ENCODE data around the gene DCAF6.
"Not testable (repeated sequence)": the region's sequence is repeated elsewhere in the genome, so short reads cannot be mapped to it uniquely, and the experiment has no call there.

Gene DCAF6

DNA sequence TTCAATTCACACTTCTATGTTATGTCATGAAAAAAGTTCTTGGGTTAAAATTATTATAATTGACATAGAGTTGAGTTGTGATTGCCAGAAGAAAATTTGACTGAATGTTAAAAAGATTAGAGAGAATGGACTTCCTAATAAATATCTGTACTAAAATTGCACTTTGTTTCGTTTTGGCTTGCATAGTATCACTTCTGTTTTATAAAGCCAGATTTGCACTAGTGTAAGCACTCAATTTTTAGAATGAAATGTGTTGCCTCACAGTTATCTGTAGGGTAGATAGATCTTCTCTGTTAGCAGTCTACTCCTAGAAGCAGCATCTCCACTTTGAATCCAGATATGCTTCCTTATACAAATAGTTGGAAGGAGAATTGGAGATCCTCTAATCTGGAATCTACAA, 95.5 kb downstream of the DCAF6 start:
- no peak for DNase-seq

DNA sequence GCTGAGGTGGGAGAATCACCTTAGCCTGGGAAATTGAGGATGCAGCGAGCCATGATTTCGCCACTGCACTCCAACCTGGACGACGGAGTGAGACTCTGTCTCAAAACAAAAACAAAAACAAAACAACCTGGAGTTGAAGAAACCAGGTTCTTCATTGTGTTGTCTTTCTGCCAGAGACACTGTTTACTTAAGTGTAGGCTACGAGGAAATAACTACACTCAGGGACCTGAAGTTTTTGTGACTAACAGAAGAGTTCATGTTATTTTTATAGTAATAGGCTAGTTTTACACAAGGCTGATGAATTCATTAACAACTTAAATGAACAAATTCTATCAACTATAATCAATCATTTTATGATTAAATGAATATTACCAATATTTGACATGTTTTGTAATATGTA, 98.9 kb downstream of the DCAF6 start:
- DNase-seq = no peak

DNA sequence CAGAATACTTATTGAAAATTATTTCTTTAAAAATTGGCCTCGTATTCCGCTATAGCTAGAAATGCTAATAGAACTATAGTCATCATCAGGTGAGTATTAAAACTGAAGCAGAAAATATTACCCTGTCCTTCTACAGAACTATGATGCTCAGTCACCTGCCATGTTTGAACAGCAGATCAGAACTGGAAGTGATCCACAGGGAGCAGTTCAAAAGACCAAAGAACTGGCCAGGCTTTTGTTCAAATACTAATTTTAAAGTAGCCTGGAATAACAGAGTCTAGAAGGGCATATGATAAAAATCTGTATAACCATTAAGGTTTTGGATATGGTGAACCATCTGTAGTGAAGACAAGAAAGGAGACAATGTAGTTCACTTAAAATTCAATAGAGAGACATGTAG, 105.9 kb downstream of the DCAF6 start:
- DNase-seq = no peak

DNA sequence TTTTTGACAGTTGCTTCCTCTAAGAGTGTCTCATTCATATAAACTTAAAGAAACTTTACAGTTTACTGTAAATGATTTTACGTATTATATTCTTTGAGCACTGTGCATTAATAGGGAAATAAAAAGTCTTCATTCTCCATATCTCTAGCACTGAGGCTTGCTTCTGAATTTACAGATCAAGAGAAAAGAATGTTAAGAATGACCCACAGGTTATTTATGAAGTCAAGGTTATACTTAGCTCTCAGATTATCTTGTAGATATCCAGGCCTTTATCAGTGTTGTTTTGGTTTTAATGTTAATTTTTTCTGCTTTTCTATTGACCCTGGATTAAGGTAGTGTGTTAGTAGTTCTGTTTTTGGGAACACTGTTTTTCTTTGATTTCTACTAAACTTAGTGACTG, 108.8 kb downstream of the DCAF6 start:
- DNase-seq = no peak

DNA sequence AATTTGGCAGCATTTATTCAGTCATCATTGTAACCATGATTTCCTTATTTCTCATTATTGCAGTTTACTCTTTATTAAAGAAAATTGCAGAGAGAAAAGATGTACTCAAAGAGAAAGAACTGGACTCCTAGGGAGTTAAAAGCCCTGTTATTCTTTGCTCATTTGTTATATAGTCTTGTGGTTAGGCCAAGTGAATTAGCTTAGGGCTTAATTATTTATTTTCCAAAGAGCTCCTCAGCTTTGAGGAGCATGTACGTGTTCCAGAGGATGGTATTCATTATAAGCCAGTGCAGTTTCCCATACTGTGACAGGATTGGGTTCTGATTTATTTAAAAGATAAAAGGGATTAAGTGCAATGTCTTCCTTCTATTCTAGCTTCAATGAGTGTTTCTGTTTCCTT, 113.8 kb downstream of the DCAF6 start:
- no peak for DNase-seq

DNA sequence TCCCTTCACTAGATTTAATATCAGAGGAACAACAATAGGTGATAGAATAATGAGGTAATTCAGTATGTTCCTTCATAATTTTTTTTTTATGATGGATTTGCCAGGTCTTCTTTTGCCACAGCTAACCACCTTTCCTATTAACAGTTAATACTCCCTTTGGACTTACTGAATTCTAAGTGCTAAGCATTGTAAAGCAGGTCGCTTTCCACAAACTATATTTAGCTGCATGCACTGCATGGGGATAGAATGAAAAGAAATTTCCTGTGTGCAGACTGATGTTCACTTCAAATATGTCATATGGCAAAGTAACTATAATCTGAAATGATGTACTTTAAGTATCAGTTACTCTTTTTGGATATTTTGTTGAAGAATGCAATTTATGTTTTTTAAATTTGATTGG, 114.4 kb downstream of the DCAF6 start:
- DNase-seq = no peak

DNA sequence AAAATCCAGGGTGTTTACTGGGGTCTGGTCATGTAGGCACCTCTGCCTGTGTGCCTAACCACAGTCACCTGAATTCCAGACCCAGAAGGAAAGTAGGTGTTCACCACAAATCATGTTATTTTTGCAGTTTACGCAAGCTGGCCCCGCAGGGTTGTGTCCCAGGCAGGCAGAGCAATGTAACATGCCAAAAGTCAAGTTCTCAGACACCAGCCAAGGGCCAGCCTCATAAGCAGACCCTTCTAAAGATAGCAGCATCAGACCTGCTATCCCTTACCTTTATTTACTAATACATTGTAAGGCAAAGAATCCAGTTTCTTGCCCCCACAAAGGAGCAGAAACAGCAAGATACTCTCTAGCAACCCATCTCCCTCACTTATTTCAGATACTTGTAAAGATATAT, 117.2 kb downstream of the DCAF6 start:
- no peak for DNase-seq

DNA sequence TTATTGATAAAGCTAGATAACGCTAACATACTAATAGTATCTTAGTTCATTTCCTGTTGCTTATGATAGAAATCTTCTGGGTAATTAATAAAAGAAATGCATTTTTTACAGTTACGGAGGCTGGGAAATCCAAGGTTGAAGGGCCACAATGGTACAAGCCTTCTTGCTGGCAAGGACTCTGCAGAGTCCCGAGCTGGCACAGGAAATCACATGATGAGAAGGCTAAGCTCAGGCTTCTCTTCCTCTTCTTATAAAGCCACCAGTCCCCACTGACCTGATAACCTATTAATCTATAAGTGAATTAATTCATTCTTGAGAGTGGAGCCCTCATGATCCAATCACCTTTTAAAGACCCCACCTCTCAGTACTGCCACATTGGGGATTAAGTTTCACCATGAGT, 117.6 kb downstream of the DCAF6 start:
- DNase-seq = no peak

DNA sequence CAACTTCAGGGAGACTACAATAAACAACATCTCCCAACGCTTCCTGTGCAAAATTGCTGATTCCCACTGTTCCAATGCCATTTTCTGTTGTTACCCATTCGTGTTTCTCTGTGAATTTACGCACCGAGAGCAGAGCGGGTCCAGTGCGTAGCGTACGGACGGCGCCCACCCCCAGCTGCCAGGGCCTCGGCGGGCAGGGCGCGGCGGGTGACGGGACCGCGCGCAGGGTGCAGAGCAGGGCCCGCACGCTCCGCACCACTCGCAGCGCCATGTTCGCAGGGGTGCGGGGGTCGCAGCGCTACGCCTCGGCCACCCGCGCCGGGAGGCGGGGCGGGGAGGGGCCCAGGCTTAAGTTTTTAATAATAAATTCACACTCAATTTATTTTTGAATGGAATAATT, 119.7 kb downstream of the DCAF6 start:
- DNase-seq = not testable (repeated sequence)

DNA sequence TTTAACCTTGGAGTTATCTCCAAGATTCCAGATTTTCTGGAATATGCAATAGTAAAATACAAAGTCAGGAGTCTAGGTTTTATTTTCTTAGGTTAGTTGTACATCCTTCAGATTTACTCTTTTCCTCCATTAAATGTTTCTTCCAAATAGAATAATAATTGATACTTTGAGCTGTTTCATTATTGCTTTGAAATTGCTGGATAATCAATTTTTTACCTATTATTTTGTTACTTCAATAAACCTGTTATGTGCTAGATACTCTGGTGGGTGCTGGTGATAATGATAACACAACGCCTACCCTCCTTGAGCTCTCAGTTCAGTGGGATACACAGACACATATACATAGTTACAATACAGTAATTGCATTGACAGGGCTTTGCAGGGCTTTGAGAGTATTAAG, 120.9 kb downstream of the DCAF6 start:
- DNase-seq = no peak

DNA sequence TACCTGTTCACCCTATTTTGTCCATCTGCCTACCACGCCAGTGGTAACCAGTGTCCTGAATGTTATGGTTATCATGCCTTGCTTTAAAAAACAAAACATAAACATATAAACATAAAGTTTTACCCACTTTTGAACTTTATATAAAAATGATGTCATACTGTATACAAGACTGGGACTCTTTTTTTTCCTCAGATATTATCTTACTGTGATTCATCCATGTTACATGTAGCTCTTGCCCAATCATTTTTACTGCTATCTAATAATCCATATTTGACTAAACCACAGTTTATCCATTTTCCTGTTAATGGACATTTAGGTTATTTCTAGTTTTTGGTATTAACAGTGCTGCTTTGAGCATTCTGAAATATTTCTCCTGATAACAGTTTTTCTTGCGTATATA, 121.4 kb downstream of the DCAF6 start:
- no peak for DNase-seq

DNA sequence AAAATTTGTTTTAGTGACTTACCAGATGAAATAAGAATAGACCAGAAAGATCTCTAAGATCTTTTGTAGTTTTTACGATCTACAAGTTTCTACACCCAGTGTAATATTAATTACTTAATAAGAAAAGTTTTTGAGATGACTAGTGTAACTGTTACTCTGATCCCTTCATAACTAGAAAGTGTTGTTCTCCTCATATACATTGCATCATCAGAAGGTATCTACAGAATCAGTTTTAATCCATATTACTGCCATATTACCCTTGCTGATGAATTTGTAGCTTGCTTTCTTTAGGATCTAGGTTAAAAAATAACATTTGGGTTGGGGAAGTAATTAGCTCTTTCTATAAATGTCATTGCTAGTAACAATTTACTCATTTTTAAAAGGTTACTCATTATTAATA, 127.7 kb downstream of the DCAF6 start:
- DNase-seq = no peak

DNA sequence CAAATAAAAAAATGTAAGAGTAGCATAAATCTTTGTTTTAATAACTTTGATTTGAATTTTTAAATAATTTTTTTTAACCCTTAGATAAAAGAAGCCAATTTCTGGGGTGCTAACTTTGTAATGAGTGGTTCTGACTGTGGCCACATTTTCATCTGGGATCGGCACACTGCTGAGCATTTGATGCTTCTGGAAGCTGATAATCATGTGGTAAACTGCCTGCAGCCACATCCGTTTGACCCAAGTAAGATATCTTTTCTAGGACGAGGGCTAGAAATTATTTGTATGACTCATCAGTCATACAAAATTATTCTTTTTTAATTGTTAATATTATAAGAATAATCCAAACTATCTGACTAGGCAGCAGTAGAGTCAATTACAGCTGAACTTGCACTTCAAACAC, 129.0 kb downstream of the DCAF6 start:
- no peak for DNase-seq

DNA sequence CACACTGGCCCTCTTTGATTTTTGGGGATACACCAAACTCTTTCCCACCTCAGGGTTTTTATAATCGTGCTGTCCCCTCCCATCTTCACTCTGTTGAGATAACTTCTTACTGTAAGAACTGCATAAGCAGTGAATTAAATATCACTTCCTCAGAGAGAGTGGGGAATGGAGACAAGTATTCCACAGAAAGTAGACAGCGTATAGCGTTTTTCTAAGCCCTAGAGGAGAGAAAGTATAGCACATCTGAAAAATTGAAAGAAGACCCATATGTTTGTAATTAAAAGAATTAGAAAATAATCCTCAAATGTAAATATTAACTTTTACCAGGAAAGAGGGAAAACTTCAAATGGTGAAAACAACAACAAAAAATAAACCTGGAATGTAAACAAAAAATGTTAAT, 132.9 kb downstream of the DCAF6 start:
- DNase-seq = no peak

DNA sequence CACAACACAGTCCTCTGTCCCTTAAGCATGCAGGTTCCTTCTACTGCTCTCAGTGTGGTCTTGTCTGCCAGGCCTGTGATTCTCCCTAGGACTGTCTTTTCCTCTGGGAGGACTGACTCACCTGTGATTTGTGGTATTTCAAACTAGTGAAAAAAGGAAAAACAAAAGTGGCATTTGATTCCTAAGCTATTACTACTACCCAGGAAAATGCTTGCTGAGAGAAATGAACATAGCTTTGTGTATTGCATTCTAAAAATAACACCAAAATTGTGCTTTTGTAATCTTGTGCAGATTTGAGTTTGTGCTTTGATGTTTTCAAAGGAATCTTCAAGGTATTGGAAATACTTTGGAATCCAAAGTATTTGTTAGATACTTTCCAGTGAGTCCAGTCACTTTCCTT, 143.3 kb downstream of the DCAF6 start:
- no peak for DNase-seq

DNA sequence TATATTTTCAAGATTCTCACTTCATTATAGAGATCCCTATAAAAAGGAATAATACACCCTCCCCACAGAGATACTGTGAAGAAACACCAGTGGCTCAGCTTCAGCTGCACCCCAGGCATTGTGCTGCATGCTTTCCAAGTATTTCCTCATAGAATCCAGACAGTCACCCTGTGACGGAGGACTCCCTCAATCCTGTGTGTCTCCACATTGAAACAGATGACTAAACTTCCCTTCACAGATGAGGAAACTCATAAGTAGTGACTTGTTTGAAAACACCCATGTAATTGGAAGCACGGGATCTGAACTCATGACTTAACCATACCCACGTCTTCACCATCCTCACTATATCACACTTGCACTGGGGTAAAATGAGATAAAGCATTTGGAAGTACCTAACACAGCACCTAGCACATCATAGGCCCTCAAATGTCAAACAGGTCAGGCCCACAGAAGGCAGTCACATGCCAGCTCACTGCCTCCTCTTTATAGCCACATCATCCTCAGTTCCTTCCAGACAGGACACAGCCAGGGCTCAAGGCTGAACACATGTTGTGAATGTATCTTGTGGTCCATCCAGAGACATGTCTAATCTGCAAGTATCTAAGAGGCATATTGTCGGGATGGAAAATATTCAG, 145.0 kb downstream of the DCAF6 start:
- DNase-seq = no peak

DNA sequence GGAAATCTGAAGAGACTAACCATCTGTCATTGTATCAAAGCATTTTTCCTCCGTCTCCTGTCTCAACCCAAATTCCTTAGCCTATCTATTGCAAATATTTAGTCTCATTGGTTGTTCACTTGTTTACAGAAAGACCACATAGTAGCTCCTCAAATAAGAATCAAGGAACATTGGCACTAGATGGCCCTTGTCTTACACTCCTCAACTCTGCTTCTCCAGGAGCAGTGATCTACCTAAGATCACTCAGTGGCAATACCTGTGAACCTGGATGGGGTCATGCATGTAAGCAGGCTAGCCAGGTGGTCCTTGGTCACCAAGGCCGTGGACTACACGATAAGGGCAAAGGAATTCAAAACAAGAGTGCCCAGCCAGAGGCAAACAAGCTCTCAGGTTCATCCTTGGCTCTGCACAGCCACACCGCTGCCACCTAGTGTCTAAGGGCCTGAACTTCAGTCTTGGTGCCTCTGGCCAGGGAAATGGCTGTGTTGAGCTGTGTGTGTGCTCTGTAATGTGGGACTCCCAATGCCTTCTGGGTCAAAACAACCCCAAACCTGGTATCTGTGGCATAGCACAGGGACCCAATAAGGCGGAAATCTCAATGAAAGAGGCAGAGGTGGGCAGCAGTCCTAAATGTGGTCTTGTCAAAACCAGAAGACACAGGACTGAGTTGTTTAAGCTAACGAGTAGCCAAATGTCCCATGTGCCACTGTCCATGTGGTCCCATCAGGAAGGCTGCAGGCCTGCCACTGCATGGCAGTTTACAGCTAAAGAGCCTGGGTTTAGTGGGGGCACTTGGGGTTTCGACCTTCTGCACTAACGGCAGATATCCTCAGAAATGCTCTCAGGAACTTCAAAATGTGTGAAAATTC, 145.8 kb downstream of the DCAF6 start:
- DNase-seq = no peak

DNA sequence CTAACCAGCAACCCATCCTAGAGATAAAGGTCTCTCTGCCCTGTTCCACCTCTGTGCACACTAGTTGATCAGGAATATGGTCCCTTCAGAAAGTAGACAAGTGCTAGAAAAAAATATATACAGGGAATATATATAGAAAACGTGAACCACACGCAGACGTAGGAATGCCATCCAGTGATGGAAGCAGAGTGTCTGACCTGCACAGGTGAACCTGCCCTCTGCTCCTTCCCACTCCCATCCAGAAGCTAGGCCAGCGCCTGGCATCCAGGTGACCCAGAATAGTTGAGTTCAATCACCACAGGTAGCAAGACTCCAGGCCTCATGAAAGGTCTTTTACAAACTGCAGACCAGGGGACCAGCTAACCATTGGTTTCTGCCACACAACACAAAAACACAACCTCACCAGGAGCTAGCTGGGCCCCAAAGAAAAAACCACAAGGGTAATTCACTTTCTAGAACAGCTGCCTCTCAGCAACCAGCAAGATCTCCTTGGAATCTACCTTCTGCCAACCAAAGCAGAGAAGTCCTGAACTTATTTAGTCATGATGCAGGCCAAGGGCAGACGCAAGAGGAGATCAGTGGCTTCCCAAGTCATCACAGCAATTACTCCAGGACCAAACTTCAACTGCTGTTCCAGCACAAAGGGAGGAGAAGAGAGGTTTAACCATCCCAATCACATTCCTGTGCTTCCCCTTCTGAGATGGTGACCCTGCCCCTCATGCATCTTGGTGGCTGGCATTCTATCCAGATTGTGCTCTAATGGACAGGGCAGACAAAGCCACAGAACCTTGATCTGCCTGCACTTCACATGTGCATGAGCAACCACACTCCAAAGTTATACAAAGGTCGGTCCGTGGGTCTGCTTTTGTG, 147.2 kb downstream of the DCAF6 start:
- no peak for DNase-seq

DNA sequence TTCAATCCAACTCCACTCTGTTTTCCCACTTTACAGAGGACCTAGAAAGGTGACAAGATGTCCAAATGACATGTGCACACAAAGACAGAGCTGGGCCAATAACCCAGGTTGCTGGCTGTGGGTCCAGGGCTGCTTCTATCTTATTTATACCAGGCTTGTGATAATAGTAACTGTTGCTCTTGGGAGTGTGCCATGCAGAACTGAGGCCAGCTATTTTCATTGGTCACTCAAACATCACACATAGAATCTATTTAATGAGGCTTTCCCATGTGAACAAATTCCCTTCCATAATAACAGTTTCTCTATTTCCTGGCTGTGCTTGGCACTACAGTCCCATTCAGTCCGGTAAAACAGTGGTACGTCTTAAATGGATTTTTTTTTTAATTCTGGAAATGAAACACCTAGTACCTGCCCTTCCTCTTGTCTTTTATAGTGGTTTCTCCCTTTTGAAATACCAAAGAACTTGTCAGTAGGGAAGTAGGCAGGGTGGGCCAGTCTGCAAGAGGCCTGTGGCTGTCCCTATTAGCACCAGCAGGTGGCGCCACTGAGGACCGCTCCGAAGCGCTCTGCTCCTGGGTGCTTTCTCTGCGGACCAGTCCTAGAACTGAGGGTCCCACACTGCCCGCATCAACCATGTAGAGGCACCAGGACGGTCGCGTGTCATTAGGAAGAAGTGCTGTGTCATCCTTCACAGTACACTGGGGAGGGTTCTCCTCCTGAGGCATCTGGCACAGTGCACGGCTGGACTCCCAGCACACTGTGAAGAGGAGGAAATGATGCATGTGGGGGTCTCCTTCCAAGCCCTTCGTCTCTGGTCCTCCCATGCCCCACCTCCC, 148.1 kb downstream of the DCAF6 start:
- peak; percentile 22 for DNase-seq

DNA sequence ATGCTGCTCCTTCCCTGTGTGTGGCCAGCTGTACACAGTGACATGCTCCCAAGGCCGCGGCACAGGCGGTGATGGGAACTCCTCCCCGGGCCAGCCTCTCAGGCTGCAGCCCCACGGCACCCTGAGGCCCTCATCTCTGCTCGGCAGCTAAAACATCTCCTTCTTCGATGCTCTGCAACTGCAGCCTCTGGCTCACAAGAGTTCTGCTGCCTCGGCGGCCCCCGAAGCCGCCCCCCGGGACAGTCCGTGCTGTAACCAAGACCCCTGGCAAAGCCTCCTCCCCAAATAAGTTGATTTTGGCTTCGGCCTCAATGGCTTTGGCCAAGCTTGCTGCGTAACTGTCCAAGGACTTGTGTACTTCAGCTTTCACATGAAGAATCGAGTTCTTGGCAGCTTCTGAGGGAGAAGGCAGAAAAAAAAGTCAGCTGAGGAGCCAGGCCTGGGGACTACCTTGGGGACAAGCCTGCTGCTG, 149.0 kb downstream of the DCAF6 start:
- DNase-seq = no peak

DNA sequence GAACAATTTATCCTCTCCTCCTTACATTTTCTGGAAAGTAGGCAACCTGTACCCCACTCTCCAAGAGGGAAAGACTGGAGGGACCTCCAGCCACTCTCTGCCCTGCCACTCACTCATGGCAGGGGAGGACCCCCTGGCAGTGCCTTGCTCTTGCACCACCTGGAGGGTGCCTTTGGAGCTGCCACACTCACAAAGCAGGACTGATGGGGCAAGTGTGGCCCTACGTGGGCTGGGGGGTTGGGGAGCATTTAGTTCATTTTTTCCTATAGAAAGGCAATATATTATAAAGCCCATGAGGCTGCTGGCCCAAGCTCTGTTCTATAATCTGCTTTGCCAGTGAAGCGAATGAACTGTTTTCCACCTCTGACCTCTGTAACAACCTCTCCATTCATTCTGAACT, 150.0 kb downstream of the DCAF6 start:
- no peak for DNase-seq

DNA sequence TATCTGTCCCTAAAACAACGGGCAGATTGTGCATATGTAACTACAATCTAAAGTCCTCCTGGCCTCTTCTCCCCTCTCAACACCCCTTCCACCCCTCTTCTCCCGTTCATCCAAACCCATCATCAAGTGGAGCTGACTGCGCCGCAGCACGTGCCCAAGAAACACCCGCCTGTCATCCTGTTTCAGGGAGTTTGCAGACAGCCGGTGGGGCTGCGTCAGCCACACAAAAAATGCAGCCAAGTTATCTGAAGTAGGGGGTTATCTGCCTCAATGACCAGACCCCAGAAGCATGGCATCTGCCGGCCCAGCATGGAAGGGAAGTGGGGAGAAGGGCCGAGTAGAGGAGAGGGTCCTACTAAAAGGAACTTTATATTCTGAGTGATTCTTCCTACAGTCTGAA, 151.2 kb downstream of the DCAF6 start:
- DNase-seq = no peak

Data from GF-D8 (cell line).